CD14-positive monocyte (primary cell): ENCODE results near the gene GLB1L3. TPM values are rescaled to one million over a fixed set of nuclear protein-coding genes. Genes with fewer than 3 reads are reported as not detected.

ENCODE experiments used
- DNase-seq, 3 donors: peaks; one replicate each; pipeline ENCODE4 v3.0.0-alpha.2; 2011 to 2022
- H2AFZ ChIP-seq: 2 replicates; pipeline ENCODE4 v1.6.0; 2012; ENCODE audit warnings: mild to moderate bottlenecking, low read depth, low read length, inconsistent platforms; ENCODE audit not compliant: insufficient read depth, poor library complexity, severe bottlenecking
- H3K27ac ChIP-seq, 2 donors: 1 replicate in 1 of 2; 2 replicates in 1 of 2; pipeline ENCODE4 v1.5.1; 2012 to 2013; ENCODE audit warnings: low read length in 2 of 2, control low read depth in 1 of 2, inconsistent platforms in 1 of 2, low read depth in 1 of 2, mild to moderate bottlenecking in 1 of 2
- H3K27me3 ChIP-seq, 2 donors: one replicate each; pipeline versions ENCODE4 v1.6.0 to v1.6.1; 2011 to 2013; ENCODE audit warnings: low read length in 2 of 2; ENCODE audit not compliant: control insufficient read depth in 2 of 2, insufficient read depth in 2 of 2
- H3K36me3 ChIP-seq, 2 donors: replicated peaks in 1 of 2; 1 replicate in 1 of 2; 2 replicates in 1 of 2; pipeline versions ENCODE4 v1.5.1 to v1.6.1; 2012 to 2013; ENCODE audit warnings: low read length in 2 of 2, control low read depth in 1 of 2, inconsistent platforms in 1 of 2, mild to moderate bottlenecking in 1 of 2; ENCODE audit not compliant: insufficient read depth in 2 of 2, control insufficient read depth in 1 of 2
- H3K4me1 ChIP-seq, 2 donors: 1 replicate in 1 of 2; 2 replicates in 1 of 2; pipeline versions ENCODE4 v1.5.1 to v1.6.1; 2012 to 2013; ENCODE audit warnings: low read length in 2 of 2, control low read depth in 1 of 2, inconsistent platforms in 1 of 2, mild to moderate bottlenecking in 1 of 2, moderate library complexity in 1 of 2; ENCODE audit not compliant: insufficient read depth in 2 of 2, control insufficient read depth in 1 of 2
- H3K4me2 ChIP-seq: replicated peaks from 2 replicates; pipeline ENCODE3; 2012; ENCODE audit warnings: low read length, moderate library complexity, mild to moderate bottlenecking; ENCODE audit not compliant: poor library complexity, severe bottlenecking; ENCODE audit errors: extremely low read depth
- H3K4me3 ChIP-seq, 3 experiments: fragments of 200-600 bp in 1 of 3; sonication (generic) in 1 of 3; replicated peaks in 1 of 3; 1 replicate in 2 of 3; 2 replicates in 1 of 3; pipeline ENCODE4 v1.5.1; 2011 to 2013; ENCODE audit warnings: low read length in 3 of 3, mild to moderate bottlenecking in 3 of 3, control low read depth in 2 of 3, low read depth in 2 of 3, inconsistent platforms in 1 of 3, moderate library complexity in 1 of 3
- H3K79me2 ChIP-seq: 2 replicates; pipeline ENCODE4 v1.6.0; 2012; ENCODE audit warnings: mild to moderate bottlenecking, control low read depth, inconsistent platforms, low read length, moderate library complexity; ENCODE audit not compliant: insufficient read depth
- H3K9ac ChIP-seq: 2 replicates; pipeline ENCODE4 v1.6.0; 2017; ENCODE audit warnings: low read length, mild to moderate bottlenecking; ENCODE audit not compliant: insufficient read depth, poor library complexity, severe bottlenecking
- H3K9me3 ChIP-seq, 2 donors: replicated peaks in 1 of 2; 1 replicate in 1 of 2; 2 replicates in 1 of 2; pipeline versions ENCODE4 v1.5.1 to v1.6.1; 2012 to 2013; ENCODE audit warnings: low read length in 2 of 2, control low read depth in 1 of 2; ENCODE audit not compliant: control insufficient read depth in 1 of 2, insufficient read depth in 1 of 2
- H4K20me1 ChIP-seq: 2 replicates; pipeline ENCODE4 v1.6.0; 2012; ENCODE audit warnings: mild to moderate bottlenecking, low read length, control low read depth, moderate library complexity; ENCODE audit not compliant: insufficient read depth
- H3K27ac Mint-ChIP-seq, 7 donors: one replicate each; pipeline ENCODE4 v1.8.0; 2020; ENCODE audit warnings: mild to moderate bottlenecking in 7 of 7, mixed read lengths in 7 of 7, moderate library complexity in 6 of 7, inconsistent platforms in 2 of 7
- H3K27me3 Mint-ChIP-seq, 3 donors: one replicate each; pipeline ENCODE4 v1.8.0; 2021 to 2022; ENCODE audit warnings: low read depth in 3 of 3, mild to moderate bottlenecking in 3 of 3, mixed read lengths in 3 of 3, moderate library complexity in 3 of 3, inconsistent platforms in 1 of 3
- H3K36me3 Mint-ChIP-seq, 2 donors: one replicate each; pipeline ENCODE4 v1.8.0; 2020; ENCODE audit warnings: mixed read lengths in 2 of 2, inconsistent platforms in 1 of 2, mild to moderate bottlenecking in 1 of 2
- H3K4me1 Mint-ChIP-seq: one replicate; pipeline ENCODE4 v1.8.0; 2020; ENCODE audit warnings: mild to moderate bottlenecking, mixed read lengths
- H3K4me3 Mint-ChIP-seq, 2 donors: one replicate each; pipeline ENCODE4 v1.8.0; 2020; ENCODE audit warnings: mild to moderate bottlenecking in 2 of 2, mixed read lengths in 2 of 2, moderate library complexity in 1 of 2
- H3K9me3 Mint-ChIP-seq, 7 donors: one replicate each; pipeline ENCODE4 v1.8.0; 2020 to 2022; ENCODE audit warnings: mixed read lengths in 7 of 7, mild to moderate bottlenecking in 6 of 7, moderate library complexity in 6 of 7, inconsistent platforms in 2 of 7
- WGBS: methylation state at CpG from one replicate; pipeline ENCODE4 v1.1.5; 2013; ENCODE audit warnings: missing lambda C conversion rate; ENCODE audit not compliant: insufficient coverage; 5-methylcytosine and 5-hydroxymethylcytosine counted together
- intact Hi-C, 2 donors: fragments of 100-400 bp; cut with micrococcal nuclease; formaldehyde crosslinking; loops; one replicate each; pipeline versions ENCODE4 v1.15.0 to v1.15.1; 2023
- polyA plus RNA-seq, 3 donors: library from polyadenylated mRNA; depleted of rRNA in 1 of 3; unstranded in 2 of 3; stranded (reverse) in 1 of 3; fragments of 300-500 nt in 2 of 3; fragments of >200 nt in 1 of 3; fragmentation: Illumina TruSeq in 2 of 3; gene quantifications; 1 replicate in 2 of 3; 2 replicates in 1 of 3; pipeline ENCODE4 v1.2.3, GENCODE V29; 2012 to 2021
- TF ChIP-seq, protein P1 (sequence below): fragments of 200-600 bp; IDR thresholded peaks from one replicate; pipeline ENCODE4 v1.8.0; 2022; ENCODE audit warnings: antibody characterized with exemption, mild to moderate bottlenecking

The GLB1L3 gene
- polyA plus RNA-seq, 3 donors = not detected

DNA sequence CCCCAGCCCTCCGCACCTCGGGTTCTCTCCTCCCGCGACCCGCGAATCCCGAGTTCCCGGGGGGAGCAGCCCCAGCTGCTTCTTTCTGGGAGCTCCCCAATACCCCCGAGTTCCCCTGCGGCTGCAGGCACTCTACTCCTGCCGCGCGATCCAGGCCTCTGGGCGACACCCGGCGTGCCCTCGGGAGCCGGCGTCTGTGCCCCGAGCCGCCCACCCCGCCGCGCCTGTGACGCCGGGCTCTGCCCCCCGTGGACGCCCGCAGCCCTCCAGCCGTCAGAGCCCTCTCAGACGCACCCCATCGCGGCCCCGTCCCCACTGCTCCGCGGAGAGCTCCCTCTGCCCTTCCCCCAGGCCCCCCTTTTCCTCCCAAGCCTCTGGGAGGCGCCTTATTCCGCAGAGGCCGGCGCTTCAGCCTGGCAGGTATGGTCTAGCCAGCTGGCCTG is 56.0 kb downstream of the GLB1L3 start:
- peak overlapping the region; percentile 81 for H3K4me2 ChIP-seq
- Mint-ChIP-seq H3K9me3 (peaks cover 0 to 8% (median 5%) of the 10 kb centered on the region in 7 donors), H3K36me3 (peaks cover 0 to 3% of the 10 kb centered on the region in 2 donors), H3K4me3 (peak overlapping the region; percentile 62 to 84), H3K4me1 (peaks cover 12% of the 10 kb centered on the region), H3K27ac (no peak overlapping the region), H3K27me3 (peaks cover 48 to 61% (median 52%) of the 10 kb centered on the region in 3 donors)
- no peak for DNase-seq
- H3K4me3 ChIP-seq = peak overlapping the region; percentile 31 to 71 (median 39)
- no peak overlapping the region for H3K9ac ChIP-seq
- H3K79me2 ChIP-seq = no peaks in the 10 kb centered on the region
- intact Hi-C loops = no loop called here
- peaks cover 6 to 10% of the 10 kb centered on the region in 2 donors for H3K4me1 ChIP-seq
- H3K9me3 ChIP-seq = peaks cover 0 to 10% of the 10 kb centered on the region in 2 donors
- 2% methylated on average over 40 of the region's 40 CpGs for WGBS
- peaks cover 28 to 52% of the 10 kb centered on the region in 2 donors for H3K27me3 ChIP-seq
- no peak overlapping the region for H3K27ac ChIP-seq
- TF ChIP-seq, protein P1, sequence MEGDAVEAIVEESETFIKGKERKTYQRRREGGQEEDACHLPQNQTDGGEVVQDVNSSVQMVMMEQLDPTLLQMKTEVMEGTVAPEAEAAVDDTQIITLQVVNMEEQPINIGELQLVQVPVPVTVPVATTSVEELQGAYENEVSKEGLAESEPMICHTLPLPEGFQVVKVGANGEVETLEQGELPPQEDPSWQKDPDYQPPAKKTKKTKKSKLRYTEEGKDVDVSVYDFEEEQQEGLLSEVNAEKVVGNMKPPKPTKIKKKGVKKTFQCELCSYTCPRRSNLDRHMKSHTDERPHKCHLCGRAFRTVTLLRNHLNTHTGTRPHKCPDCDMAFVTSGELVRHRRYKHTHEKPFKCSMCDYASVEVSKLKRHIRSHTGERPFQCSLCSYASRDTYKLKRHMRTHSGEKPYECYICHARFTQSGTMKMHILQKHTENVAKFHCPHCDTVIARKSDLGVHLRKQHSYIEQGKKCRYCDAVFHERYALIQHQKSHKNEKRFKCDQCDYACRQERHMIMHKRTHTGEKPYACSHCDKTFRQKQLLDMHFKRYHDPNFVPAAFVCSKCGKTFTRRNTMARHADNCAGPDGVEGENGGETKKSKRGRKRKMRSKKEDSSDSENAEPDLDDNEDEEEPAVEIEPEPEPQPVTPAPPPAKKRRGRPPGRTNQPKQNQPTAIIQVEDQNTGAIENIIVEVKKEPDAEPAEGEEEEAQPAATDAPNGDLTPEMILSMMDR = no peak
- H4K20me1 ChIP-seq = no peaks in the 10 kb centered on the region
- H3K36me3 ChIP-seq = no peaks in the 10 kb centered on the region
- peak overlapping the region; percentile 73 for H2AFZ ChIP-seq

GRCh38 chr11:134332782-134333181 is 56.6 kb downstream of the GLB1L3 start:
- H3K4me2 ChIP-seq = no peak overlapping the region
- Mint-ChIP-seq H3K27me3 (peaks cover 46 to 58% (median 52%) of the 10 kb centered on the region in 3 donors), H3K4me1 (peaks cover 12% of the 10 kb centered on the region), H3K9me3 (peaks cover 0 to 8% (median 5%) of the 10 kb centered on the region in 7 donors), H3K4me3 (peak overlapping the region; percentile 16 to 84), H3K27ac (no peak overlapping the region), H3K36me3 (peaks cover 0 to 3% of the 10 kb centered on the region in 2 donors)
- WGBS = 63% methylated on average over 4 of the region's 7 CpGs
- H3K27ac ChIP-seq = no peak overlapping the region
- H3K9me3 ChIP-seq = peaks cover 0 to 10% of the 10 kb centered on the region in 2 donors
- H3K79me2 ChIP-seq = no peaks in the 10 kb centered on the region
- H3K4me1 ChIP-seq = peaks cover 6 to 10% of the 10 kb centered on the region in 2 donors
- H4K20me1 ChIP-seq = no peaks in the 10 kb centered on the region
- intact Hi-C loops = no loop called here
- TF ChIP-seq, protein P1 = no peak
- no peaks in the 10 kb centered on the region for H3K36me3 ChIP-seq
- H3K9ac ChIP-seq = no peak overlapping the region
- H3K4me3 ChIP-seq = no peak overlapping the region
- peaks cover 28 to 52% of the 10 kb centered on the region in 2 donors for H3K27me3 ChIP-seq
- H2AFZ ChIP-seq = no peak overlapping the region
- no peak for DNase-seq
